ENCODE measurements around the gene SMG6. TPM values are rescaled to one million over a fixed set of nuclear protein-coding genes. Genes with fewer than 3 reads are reported as not detected.

SMG6 gene
- total and polyA plus RNA-seq, 2 experiments from 2014 or later = 16.8 to 63.1 TPM

GRCh38 chr17:2113279-2113622 lies 190.3 kb downstream of the SMG6 start:
- no peak overlapping the region for H3K4me2 ChIP-seq (ENCODE audit: unreplicated experiment)
- H3K9ac ChIP-seq = no peak overlapping the region
- H3K9me2 ChIP-seq (ENCODE audit: insufficient read depth) = no peaks in the 10 kb centered on the region
- H3F3A ChIP-seq (ENCODE audit: insufficient read depth) = no peaks in the 10 kb centered on the region
- in situ Hi-C loops (cut with MboI) = no loop called here
- H3K79me2 ChIP-seq (ENCODE audit: insufficient read depth) = peaks cover 33% of the 10 kb centered on the region
- H3K4me3 ChIP-seq = no peak overlapping the region
- no peaks in the 10 kb centered on the region for H4K20me1 ChIP-seq (ENCODE audit: insufficient read depth)
- DNase-seq = no peak
- H3K9me3 ChIP-seq (ENCODE audit: low read depth) = no peaks in the 10 kb centered on the region
- H3K36me3 ChIP-seq (ENCODE audit: low read depth) = no peaks in the 10 kb centered on the region
- TF ChIP-seq EZH2 (IDR thresholded peaks at IDR 0.05; ENCODE audit: insufficient read depth, poor library complexity, severe bottlenecking) = no peak
- no peak for TF ChIP-seq EZH2phosphoT487 (IDR thresholded peaks at IDR 0.05; ENCODE audit: insufficient read depth, low read depth)
- peaks cover 2% of the 10 kb centered on the region; the same call in 1 of the 2 replicates for H3K4me1 ChIP-seq (ENCODE audit: insufficient read depth)
- 78 to 85% methylated on average over 6 of the region's 6 CpGs for WGBS, 2 experiments (ENCODE audit: low coverage in 1 of 2, low lambda C conversion rate in 2 of 2, missing lambda C conversion rate in 2 of 2)
- H3K27me3 ChIP-seq (replicated peaks; ENCODE audit: insufficient read depth) = no peaks in the 10 kb centered on the region
- H2AFZ ChIP-seq = no peak overlapping the region
- no peak overlapping the region for H3K27ac ChIP-seq

GRCh38 chr17:2111691-2112090 lies 191.9 kb downstream of the SMG6 start:
- H3F3A ChIP-seq (ENCODE audit: insufficient read depth) = no peaks in the 10 kb centered on the region
- H3K4me2 ChIP-seq (ENCODE audit: unreplicated experiment) = no peak overlapping the region
- peaks cover 29% of the 10 kb centered on the region for H3K79me2 ChIP-seq (ENCODE audit: insufficient read depth)
- no peak overlapping the region for H3K4me3 ChIP-seq
- in situ Hi-C loops (cut with MboI) = no loop called here
- no peaks in the 10 kb centered on the region for H3K9me3 ChIP-seq (ENCODE audit: low read depth)
- peak; percentile 24 for DNase-seq
- H3K27me3 ChIP-seq (replicated peaks; ENCODE audit: insufficient read depth) = no peaks in the 10 kb centered on the region
- TF ChIP-seq EZH2 (IDR thresholded peaks at IDR 0.05; ENCODE audit: insufficient read depth, poor library complexity, severe bottlenecking) = no peak
- TF ChIP-seq EZH2phosphoT487 (IDR thresholded peaks at IDR 0.05; ENCODE audit: insufficient read depth, low read depth) = no peak
- peaks cover 4% of the 10 kb centered on the region; the same call in 1 of the 2 replicates for H3K4me1 ChIP-seq (ENCODE audit: insufficient read depth)
- no peaks in the 10 kb centered on the region for H3K36me3 ChIP-seq (ENCODE audit: low read depth)
- no peaks in the 10 kb centered on the region for H3K9me2 ChIP-seq (ENCODE audit: insufficient read depth)
- H3K27ac ChIP-seq = no peak overlapping the region
- H3K9ac ChIP-seq = no peak overlapping the region
- WGBS, 2 experiments (ENCODE audit: low coverage in 1 of 2, low lambda C conversion rate in 2 of 2, missing lambda C conversion rate in 2 of 2) = 71 to 77% methylated on average over 5 of the region's 5 CpGs
- H4K20me1 ChIP-seq (ENCODE audit: insufficient read depth) = no peaks in the 10 kb centered on the region
- H2AFZ ChIP-seq = no peak overlapping the region

- H3K9ac ChIP-seq = no peak overlapping the region
These were observed 193.1 kb downstream of the SMG6 start for GRCh38 chr17:2110436-2110835.

DNA sequence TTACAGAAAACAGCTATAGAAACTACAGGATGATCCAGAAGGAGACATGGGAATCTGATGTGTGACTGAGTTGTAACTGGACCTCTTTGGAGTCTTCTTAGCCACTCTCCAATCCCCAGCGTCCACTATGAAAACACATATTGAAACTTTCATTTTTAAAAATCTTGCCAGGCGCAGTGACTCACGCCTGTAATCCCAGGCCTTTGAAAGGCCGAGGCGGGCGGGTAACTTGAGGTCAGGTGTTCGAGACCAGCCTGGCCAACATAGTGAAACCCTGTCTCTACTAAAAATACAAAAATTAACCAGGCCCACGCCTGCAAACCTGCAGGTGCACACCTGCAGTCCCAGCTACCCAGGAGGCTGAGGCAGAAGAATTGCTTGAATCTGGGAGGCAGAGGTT lies 195.4 kb downstream of the SMG6 start:
- H3K27me3 ChIP-seq (replicated peaks; ENCODE audit: insufficient read depth) = no peaks in the 10 kb centered on the region
- DNase-seq = peak; percentile 54
- H3K79me2 ChIP-seq (ENCODE audit: insufficient read depth) = peaks cover 19% of the 10 kb centered on the region
- no peak overlapping the region for H3K4me2 ChIP-seq (ENCODE audit: unreplicated experiment)
- TF ChIP-seq EZH2 (IDR thresholded peaks at IDR 0.05; ENCODE audit: insufficient read depth, poor library complexity, severe bottlenecking) = no peak
- TF ChIP-seq EZH2phosphoT487 (IDR thresholded peaks at IDR 0.05; ENCODE audit: insufficient read depth, low read depth) = no peak
- H3K9me2 ChIP-seq (ENCODE audit: insufficient read depth) = no peaks in the 10 kb centered on the region
- H3K27ac ChIP-seq = no peak overlapping the region
- no peak overlapping the region for H3K9ac ChIP-seq
- H3K9me3 ChIP-seq (ENCODE audit: low read depth) = no peaks in the 10 kb centered on the region
- no peaks in the 10 kb centered on the region for H3K36me3 ChIP-seq (ENCODE audit: low read depth)
- no peaks in the 10 kb centered on the region for H3F3A ChIP-seq (ENCODE audit: insufficient read depth)
- no peaks in the 10 kb centered on the region for H4K20me1 ChIP-seq (ENCODE audit: insufficient read depth)
- in situ Hi-C loops (cut with MboI) = no loop called here
- H3K4me1 ChIP-seq (ENCODE audit: insufficient read depth) = peaks cover 4% of the 10 kb centered on the region; the same call in 1 of the 2 replicates
- no peak overlapping the region for H2AFZ ChIP-seq
- no peak overlapping the region for H3K4me3 ChIP-seq
- WGBS, 2 experiments (ENCODE audit: low coverage in 1 of 2, low lambda C conversion rate in 2 of 2, missing lambda C conversion rate in 2 of 2) = 39 to 40% methylated on average over 8 of the region's 8 CpGs

More at GRCh38 chr17:2110436-2110835, 193.1 kb downstream of the SMG6 start:
- no peak overlapping the region for H3K4me2 ChIP-seq (ENCODE audit: unreplicated experiment)
- H3K4me3 ChIP-seq = no peak overlapping the region
- H3K27me3 ChIP-seq (replicated peaks; ENCODE audit: insufficient read depth) = no peaks in the 10 kb centered on the region
- H3K9me3 ChIP-seq (ENCODE audit: low read depth) = no peaks in the 10 kb centered on the region
- no peaks in the 10 kb centered on the region for H3K9me2 ChIP-seq (ENCODE audit: insufficient read depth)
- no peak for DNase-seq
- H4K20me1 ChIP-seq (ENCODE audit: insufficient read depth) = no peaks in the 10 kb centered on the region
- H3K4me1 ChIP-seq (ENCODE audit: insufficient read depth) = peaks cover 4% of the 10 kb centered on the region; the same call in 1 of the 2 replicates
- TF ChIP-seq EZH2 (IDR thresholded peaks at IDR 0.05; ENCODE audit: insufficient read depth, poor library complexity, severe bottlenecking) (no peak), EZH2phosphoT487 (IDR thresholded peaks at IDR 0.05; ENCODE audit: insufficient read depth, low read depth) (no peak)
- H2AFZ ChIP-seq = no peak overlapping the region
- H3K79me2 ChIP-seq (ENCODE audit: insufficient read depth) = peaks cover 23% of the 10 kb centered on the region
- 87 to 91% methylated on average over 6 of the region's 6 CpGs for whole genome bisulfite sequencing, 2 experiments (ENCODE audit: low coverage in 1 of 2, low lambda C conversion rate in 2 of 2, missing lambda C conversion rate in 2 of 2)
- H3F3A ChIP-seq (ENCODE audit: insufficient read depth) = no peaks in the 10 kb centered on the region
- no peak overlapping the region for H3K27ac ChIP-seq
- H3K36me3 ChIP-seq (ENCODE audit: low read depth) = no peaks in the 10 kb centered on the region
- in situ Hi-C loops (cut with MboI) = no loop called here

GRCh38 chr17:2107506-2107905 lies 196.1 kb downstream of the SMG6 start:
- 44 to 53% methylated on average over 3 of the region's 3 CpGs for WGBS, 2 experiments (ENCODE audit: low coverage in 1 of 2, low lambda C conversion rate in 2 of 2, missing lambda C conversion rate in 2 of 2)
- Histone ChIP-seq H3K4me1 (ENCODE audit: insufficient read depth) (peaks cover 4% of the 10 kb centered on the region; the same call in 1 of the 2 replicates), H3K9me3 (ENCODE audit: low read depth) (no peaks in the 10 kb centered on the region), H2AFZ (no peak overlapping the region), H3K4me2 (ENCODE audit: unreplicated experiment) (no peak overlapping the region), H3K36me3 (ENCODE audit: low read depth) (no peaks in the 10 kb centered on the region), H3K4me3 (no peak overlapping the region), H3F3A (ENCODE audit: insufficient read depth) (peaks cover 7% of the 10 kb centered on the region; the same call in 1 of the 2 replicates), H3K27ac (no peak overlapping the region), H3K79me2 (ENCODE audit: insufficient read depth) (peaks cover 19% of the 10 kb centered on the region), H3K9ac (no peak overlapping the region), H3K9me2 (ENCODE audit: insufficient read depth) (no peaks in the 10 kb centered on the region), H3K27me3 (replicated peaks; ENCODE audit: insufficient read depth) (no peaks in the 10 kb centered on the region), H4K20me1 (ENCODE audit: insufficient read depth) (no peaks in the 10 kb centered on the region)
- in situ Hi-C loops (cut with MboI) = no loop called here
- TF ChIP-seq EZH2phosphoT487 (IDR thresholded peaks at IDR 0.05; ENCODE audit: insufficient read depth, low read depth) (no peak), EZH2 (IDR thresholded peaks at IDR 0.05; ENCODE audit: insufficient read depth, poor library complexity, severe bottlenecking) (no peak)
- no peak for DNase-seq
